DOHH2 (cell line): Measurements from ENCODE around the gene CNNM3.
A peak's percentile ranks its signal among the peaks of the same experiment; 100 is the strongest.
"Not testable (repeated sequence)": the region's sequence is repeated elsewhere in the genome, so short reads cannot be mapped to it uniquely, and the experiment has no call there.

Experiments used
- H3F3A ChIP-seq: fragments of 200-600 bp; sonication (generic), shearing (Covaris generic); 2 replicates; pipeline ENCODE4 v1.6.0; 2016; ENCODE audit warnings: antibody characterized with exemption, mild to moderate bottlenecking; ENCODE audit not compliant: control insufficient read depth, insufficient read depth
- H3K27ac ChIP-seq: fragments of 200-600 bp; sonication (generic); 2 replicates; pipeline ENCODE4 v1.5.1; 2014; ENCODE audit warnings: low read depth, mild to moderate bottlenecking, low read length, moderate library complexity
- H3K27me3 ChIP-seq: fragments of 200-600 bp; sonication (generic); 2 replicates; pipeline ENCODE4 v1.6.1; 2014; ENCODE audit warnings: mild to moderate bottlenecking, low read length, mixed read lengths; ENCODE audit not compliant: control insufficient read depth
- H3K36me3 ChIP-seq: fragments of 200-600 bp; sonication (generic); 2 replicates; pipeline ENCODE4 v1.6.1; 2014; ENCODE audit warnings: mild to moderate bottlenecking, low read length, moderate library complexity, mixed read lengths; ENCODE audit not compliant: control insufficient read depth
- H3K4me1 ChIP-seq: fragments of 200-600 bp; sonication (generic); 2 replicates; pipeline ENCODE4 v1.6.1; 2014; ENCODE audit warnings: mild to moderate bottlenecking, low read length, mixed read lengths; ENCODE audit not compliant: control insufficient read depth
- H3K4me2 ChIP-seq: fragments of 200-600 bp; sonication (generic); 2 replicates; pipeline ENCODE4 v1.6.0; 2014; ENCODE audit warnings: mild to moderate bottlenecking, low read length, moderate library complexity
- H3K4me3 ChIP-seq: fragments of 200-600 bp; sonication (generic); 2 replicates; pipeline ENCODE4 v1.5.1; 2014; ENCODE audit warnings: mild to moderate bottlenecking, low read length, mixed read lengths
- H3K79me2 ChIP-seq: fragments of 200-600 bp; sonication (generic); 2 replicates; pipeline ENCODE4 v1.6.1; 2014; ENCODE audit warnings: mild to moderate bottlenecking, low read length, mixed read lengths; ENCODE audit not compliant: control insufficient read depth
- H3K9me2 ChIP-seq: fragments of 200-600 bp; sonication (generic); replicated peaks from 2 replicates; pipeline ENCODE4 v1.6.1; 2014; ENCODE audit warnings: mild to moderate bottlenecking, low read length, mixed read lengths; ENCODE audit not compliant: control insufficient read depth
- H3K9me3 ChIP-seq: fragments of 200-600 bp; sonication (generic); 2 replicates; pipeline ENCODE4 v1.6.1; 2014; ENCODE audit warnings: antibody characterized with exemption, low read length, mixed read lengths; ENCODE audit not compliant: control insufficient read depth, insufficient read depth
- H4K20me1 ChIP-seq: fragments of 200-600 bp; sonication (generic); 2 replicates; pipeline ENCODE4 v1.6.0; 2014; ENCODE audit warnings: low read depth, mild to moderate bottlenecking, antibody characterized with exemption, low read length, moderate library complexity; ENCODE audit not compliant: control insufficient read depth, insufficient read depth
- EZH2phosphoT487 ChIP-seq: fragments of 200-600 bp; sonication (generic); IDR thresholded peaks from 2 replicates; pipeline ENCODE4 v1.6.1; 2017; ENCODE audit warnings: borderline replicate concordance, mild to moderate bottlenecking, antibody characterized with exemption, low read length, moderate library complexity, mixed read lengths
- TF ChIP-seq, protein P1 (sequence below): fragments of 200-600 bp; sonication (generic); IDR thresholded peaks from one replicate; pipeline ENCODE4 v1.5.1; 2014; ENCODE audit warnings: antibody characterized with exemption, mild to moderate bottlenecking, low read depth, low read length; ENCODE audit not compliant: poor library complexity, severe bottlenecking

The CNNM3 gene

GRCh38 chr2:96789245-96789617, 26.8 kb upstream of the CNNM3 start:
- Histone ChIP-seq H3K79me2 (no peaks in the 10 kb centered on the region), H3K36me3 (no peaks in the 10 kb centered on the region), H3K4me2 (no peak overlapping the region), H3K4me1 (no peaks in the 10 kb centered on the region), H3K27me3 (no peaks in the 10 kb centered on the region), H3K9me2 (no peaks in the 10 kb centered on the region), H3F3A (no peaks in the 10 kb centered on the region), H4K20me1 (no peaks in the 10 kb centered on the region), H3K4me3 (no peak overlapping the region), H3K9me3 (no peaks in the 10 kb centered on the region), H3K27ac (no peak overlapping the region)
- no peak for TF ChIP-seq EZH2phosphoT487
- TF ChIP-seq, protein P1, sequence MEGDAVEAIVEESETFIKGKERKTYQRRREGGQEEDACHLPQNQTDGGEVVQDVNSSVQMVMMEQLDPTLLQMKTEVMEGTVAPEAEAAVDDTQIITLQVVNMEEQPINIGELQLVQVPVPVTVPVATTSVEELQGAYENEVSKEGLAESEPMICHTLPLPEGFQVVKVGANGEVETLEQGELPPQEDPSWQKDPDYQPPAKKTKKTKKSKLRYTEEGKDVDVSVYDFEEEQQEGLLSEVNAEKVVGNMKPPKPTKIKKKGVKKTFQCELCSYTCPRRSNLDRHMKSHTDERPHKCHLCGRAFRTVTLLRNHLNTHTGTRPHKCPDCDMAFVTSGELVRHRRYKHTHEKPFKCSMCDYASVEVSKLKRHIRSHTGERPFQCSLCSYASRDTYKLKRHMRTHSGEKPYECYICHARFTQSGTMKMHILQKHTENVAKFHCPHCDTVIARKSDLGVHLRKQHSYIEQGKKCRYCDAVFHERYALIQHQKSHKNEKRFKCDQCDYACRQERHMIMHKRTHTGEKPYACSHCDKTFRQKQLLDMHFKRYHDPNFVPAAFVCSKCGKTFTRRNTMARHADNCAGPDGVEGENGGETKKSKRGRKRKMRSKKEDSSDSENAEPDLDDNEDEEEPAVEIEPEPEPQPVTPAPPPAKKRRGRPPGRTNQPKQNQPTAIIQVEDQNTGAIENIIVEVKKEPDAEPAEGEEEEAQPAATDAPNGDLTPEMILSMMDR = no peak

- Histone ChIP-seq H4K20me1 (no peaks in the 10 kb centered on the region), H3K27me3 (no peaks in the 10 kb centered on the region), H3K4me3 (no peak overlapping the region), H3K4me1 (no peaks in the 10 kb centered on the region), H3K36me3 (no peaks in the 10 kb centered on the region), H3K9me2 (no peaks in the 10 kb centered on the region), H3K4me2 (no peak overlapping the region), H3K9me3 (no peaks in the 10 kb centered on the region), H3F3A (no peaks in the 10 kb centered on the region), H3K27ac (no peak overlapping the region), H3K79me2 (no peaks in the 10 kb centered on the region)
- no peak for TF ChIP-seq EZH2phosphoT487
- TF ChIP-seq, protein P1 = peak; percentile 29
Measured at GRCh38 chr2:96792772-96793749, 23.0 kb upstream of the CNNM3 start.

GRCh38 chr2:96795076-96795475, 21.0 kb upstream of the CNNM3 start:
- Histone ChIP-seq H4K20me1 (no peaks in the 10 kb centered on the region), H3K27ac (no peak overlapping the region)

GRCh38 chr2:96796497-96796896, 19.6 kb upstream of the CNNM3 start:
- H3K79me2 ChIP-seq, H3K27me3 ChIP-seq: not testable (repeated sequence)

More at GRCh38 chr2:96795076-96795475, 21.0 kb upstream of the CNNM3 start:
- Histone ChIP-seq H3K79me2 (no peaks in the 10 kb centered on the region), H3K36me3 (no peaks in the 10 kb centered on the region), H3K9me3 (no peaks in the 10 kb centered on the region), H3K4me2 (no peak overlapping the region), H3K27me3 (no peaks in the 10 kb centered on the region), H3K4me1 (no peaks in the 10 kb centered on the region), H3K9me2 (no peaks in the 10 kb centered on the region), H3F3A (no peaks in the 10 kb centered on the region), H3K4me3 (no peak overlapping the region)
- no peak for TF ChIP-seq EZH2phosphoT487
- TF ChIP-seq, protein P1 = no peak

More at GRCh38 chr2:96796497-96796896, 19.6 kb upstream of the CNNM3 start:
- not testable (repeated sequence) for H3K36me3 ChIP-seq, H3K27ac ChIP-seq, H3K9me2 ChIP-seq, H3K4me2 ChIP-seq, H3K4me3 ChIP-seq, H3F3A ChIP-seq, H3K9me3 ChIP-seq, H4K20me1 ChIP-seq
- H3K4me1 ChIP-seq = peaks cover 12% of the 10 kb centered on the region
